GM12878 (cell line): ENCODE measurements around the gene FXYD4. TPM values are rescaled to one million over a fixed set of nuclear protein-coding genes. Genes with fewer than 3 reads are reported as not detected.

Experiments
- ATAC-seq: fragments of 200-7000 bp; cut with Tn5 transposase; 3 replicates; pipeline ENCODE4 v1.9.1; 2020; ENCODE audit warnings: mild to moderate bottlenecking, moderate library complexity
- BruUV-seq: library from RNA; stranded (reverse); fragments of 400-500 nt; replicated peaks from 2 replicates; lab custom pipeline; 2021; lab: Mats Ljungman, UMichigan
- CTCF ChIA-PET: fragments of 300-600 bp; sonication (Branson Sonifier 250); formaldehyde crosslinking; extraction: SDS; loops from one replicate; lab custom pipeline; 2021; ENCODE audit warnings: inconsistent platforms; lab: Yijun Ruan, JAX
- POLR2A ChIA-PET: fragments of 350-600 bp; formaldehyde crosslinking; extraction: SDS; loops from one replicate; lab custom pipeline; 2021; ENCODE audit warnings: inconsistent platforms; lab: Charles Lee
- RAD21 ChIA-PET: fragments of 300-600 bp; sonication (Branson Sonifier 250); formaldehyde crosslinking; loops from one replicate; lab custom pipeline; 2023; ENCODE audit warnings: antibody characterized with exemption; ENCODE audit not compliant: unreplicated experiment; lab: Charles Lee
- SMC1A ChIA-PET: fragments of 300-600 bp; sonication (Branson Sonifier 250); formaldehyde crosslinking; loops from one replicate; lab custom pipeline; 2023; ENCODE audit not compliant: unreplicated experiment, uncharacterized antibody; lab: Charles Lee
- DNase-seq: peaks from one replicate; pipeline ENCODE4 v3.0.0-alpha.2; 2011; ENCODE audit warnings: low read depth, low spot score
- FAIRE-seq: peaks from 3 replicates; lab custom pipeline; 2011; peaks lifted over from hg19 to GRCh38; lab: Jason Lieb, UNC
- H2AFZ ChIP-seq: 2 replicates; pipeline ENCODE4 v1.6.0; 2011; ENCODE audit warnings: low read depth, low read length, control low read depth; ENCODE audit not compliant: control insufficient read depth
- H3K27ac ChIP-seq: 2 replicates; pipeline ENCODE4 v1.5.1; 2011; ENCODE audit warnings: control low read depth; ENCODE audit not compliant: control insufficient read depth, insufficient read depth
- H3K27me3 ChIP-seq, 2 experiments: replicated peaks in 1 of 2; 2 replicates each; pipeline versions ENCODE4 v1.6.0 to v1.6.1; 2011; ENCODE audit warnings: low read length in 1 of 2; ENCODE audit not compliant: control insufficient read depth in 2 of 2, insufficient read depth in 2 of 2
- H3K36me3 ChIP-seq, 2 experiments: 2 replicates each; pipeline ENCODE4 v1.5.1; 2011; ENCODE audit warnings: low read length in 1 of 2; ENCODE audit not compliant: control insufficient read depth in 2 of 2, insufficient read depth in 2 of 2
- H3K4me1 ChIP-seq: 2 replicates; pipeline ENCODE4 v1.6.1; 2011; ENCODE audit warnings: mild to moderate bottlenecking, low read length, moderate library complexity, mixed read lengths; ENCODE audit not compliant: control insufficient read depth, insufficient read depth
- H3K4me2 ChIP-seq: 2 replicates; pipeline ENCODE4 v1.6.0; 2011; ENCODE audit warnings: control low read depth; ENCODE audit not compliant: control insufficient read depth, insufficient read depth
- H3K4me3 ChIP-seq: fragments of 200-600 bp; sonication (generic); 2 replicates; pipeline ENCODE4 v1.5.1; 2016
- H3K79me2 ChIP-seq: 2 replicates; pipeline ENCODE4 v1.6.0; 2011; ENCODE audit warnings: low read length; ENCODE audit not compliant: control insufficient read depth, insufficient read depth
- H3K9ac ChIP-seq: 2 replicates; pipeline ENCODE4 v1.8.0; 2011; ENCODE audit warnings: low read length, control low read depth, mixed read lengths; ENCODE audit not compliant: control insufficient read depth, insufficient read depth
- H3K9me3 ChIP-seq: replicated peaks from 3 replicates; pipeline ENCODE4 v1.5.1; 2011; ENCODE audit warnings: mild to moderate bottlenecking, low read length; ENCODE audit not compliant: control insufficient read depth, insufficient read depth
- H4K20me1 ChIP-seq: 2 replicates; pipeline ENCODE4 v1.6.0; 2011; ENCODE audit not compliant: control insufficient read depth, insufficient read depth
- ETV6 ChIP-seq, 2 experiments: fragments of 450-650 bp in 1 of 2; IDR thresholded peaks in 1 of 2; conservative IDR thresholded peaks in 1 of 2; 2 replicates each; pipeline ENCODE4 v1.6.1; 2014; ENCODE audit warnings: antibody characterized with exemption in 1 of 2, borderline replicate concordance in 1 of 2, low read depth in 1 of 2, mild to moderate bottlenecking in 1 of 2, moderate library complexity in 1 of 2
- NFYB ChIP-seq: IDR thresholded peaks from 2 replicates; pipeline ENCODE4 v1.6.1; 2011; ENCODE audit warnings: low read depth, mild to moderate bottlenecking, low read length, improper control_type of control experiment, moderate library complexity; ENCODE audit not compliant: insufficient read depth
- POLR2A ChIP-seq: IDR thresholded peaks from 2 replicates; pipeline ENCODE4 v1.6.1; 2011; ENCODE audit warnings: low read depth, mild to moderate bottlenecking, low read length
- POLR2AphosphoS5 ChIP-seq: IDR thresholded peaks from 2 replicates; pipeline ENCODE4 v1.6.1; 2011; ENCODE audit warnings: mild to moderate bottlenecking, low read length, inconsistent platforms
- WGBS: methylation state at CpG from one replicate; pipeline ENCODE4 v1.1.6; 2016; ENCODE audit warnings: low lambda C conversion rate; ENCODE audit not compliant: insufficient replicate concordance, insufficient coverage; ENCODE audit errors: missing lambda C conversion rate; 5-methylcytosine and 5-hydroxymethylcytosine counted together
- in situ Hi-C: fragments of 300-500 bp; cut with MboI; formaldehyde crosslinking; loops from 9 replicates; pipeline ENCODE4 v1.14.3; 2018; ENCODE audit warnings: mixed read lengths
- intact Hi-C: fragments of 100-400 bp; cut with micrococcal nuclease; formaldehyde crosslinking; loops from one replicate; pipeline ENCODE4 v1.14.2; 2022; ENCODE audit not compliant: unreplicated experiment
- polyA plus RNA-seq, 11 experiments: library from polyadenylated mRNA; depleted of rRNA in 4 of 11; unstranded in 6 of 11; stranded (reverse) in 5 of 11; fragments of >200 nt; fragmentation: Nextera tagmentation in 4 of 11; fragmentation: Illumina TruSeq in 1 of 11; extraction: Ambion mirVana in 4 of 11; extraction: Trizol in 1 of 11; gene quantifications; 1 replicate in 1 of 11; 2 replicates in 10 of 11; pipeline versions ENCODE4 v1.2.1 to v1.2.3, GENCODE V29; 2011 to 2016; ENCODE audit warnings: inconsistent platforms in 2 of 11, missing spikeins in 2 of 11, low read depth in 1 of 11
- total RNA-seq, 4 experiments: library from RNA; depleted of rRNA in 3 of 4; stranded (reverse); fragments of >200 nt in 3 of 4; fragmentation: Illumina TruSeq in 1 of 4; extraction: Trizol in 1 of 4; gene quantifications; 2 replicates each; pipeline versions ENCODE4 v1.2.1 to v1.2.3, GENCODE V29; 2013 to 2021

Gene FXYD4
- total and polyA plus RNA-seq, 10 of the 15 experiments (the other 5 are each of a cell fraction or from before 2014, with no cell fraction given) = not detected

GRCh38 chr10:43389867-43390266 is 18.4 kb downstream of the FXYD4 start:
- no peak for DNase-seq
- H4K20me1 ChIP-seq = peaks cover 17% of the 10 kb centered on the region
- peak; percentile 27; the same call in 1 of the 2 replicates for TF ChIP-seq POLR2AphosphoS5
- peak; percentile 21; the same call in 1 of the 2 replicates for TF ChIP-seq POLR2A
- no peak for TF ChIP-seq NFYB
- ChIA-PET CTCF (interaction anchor here (1.1 to 1.7 kb wide), 5 partner anchors 11 to 251 kb away, joined by 3 to 4 read pairs (median 3); no protein-coding TSS in a partner anchor), POLR2A (no interaction called here), RAD21 (interaction anchor here (1.6 kb wide), 1 partner anchor 135 kb away, joined by 4 read pairs; no protein-coding TSS in a partner anchor), SMC1A (interaction anchor here (0.7 to 0.9 kb wide), 2 partner anchors 55 to 63 kb away, joined by 3 to 4 read pairs; no protein-coding TSS in a partner anchor)
- no peak for ATAC-seq
- H3K9ac ChIP-seq = no peak overlapping the region
- H2AFZ ChIP-seq = no peak overlapping the region
- H3K9me3 ChIP-seq = no peaks in the 10 kb centered on the region
- intact Hi-C loops = loop anchor here (10.0 kb wide), 1 partner anchor 755 kb away; the partner anchor contains the start of gene ZNF33B
- no peak overlapping the region for H3K4me2 ChIP-seq
- no peak overlapping the region for H3K27ac ChIP-seq
- peaks cover 6% of the 10 kb centered on the region for H3K4me1 ChIP-seq
- H3K27me3 ChIP-seq = no peaks in the 10 kb centered on the region
- 55% methylated on average over 3 of the region's 3 CpGs for whole genome bisulfite sequencing
- no peak overlapping the region for H3K4me3 ChIP-seq
- peaks cover 49% of the 10 kb centered on the region for H3K79me2 ChIP-seq
- in situ Hi-C loops = loop anchor here (25.0 kb wide), 2 partner anchors 103 to 603 kb away; partner anchors contain the start of gene BMS1
- no TSS peak for BruUV-seq
- no peak for FAIRE-seq
- H3K36me3 ChIP-seq = peaks cover 37 to 52% of the 10 kb centered on the region in 2 experiments

DNA sequence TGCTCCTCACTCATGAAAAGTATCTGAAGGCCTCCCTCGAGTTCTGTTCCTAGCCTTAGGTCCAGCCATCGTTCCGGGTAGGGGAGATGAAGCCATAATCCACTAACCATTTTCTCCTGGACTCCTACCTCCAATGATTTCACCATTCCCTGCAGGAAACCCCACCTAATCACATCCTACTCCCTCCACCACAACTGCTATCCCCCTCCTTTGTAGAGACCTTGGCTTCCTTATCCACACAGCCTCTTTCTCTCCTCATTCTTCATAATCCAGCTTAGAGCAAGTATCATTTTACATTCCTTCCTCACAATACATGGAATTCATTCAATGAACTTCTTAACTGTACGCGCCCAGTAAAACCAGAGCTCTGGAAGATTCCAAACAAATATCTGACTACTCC is 18.9 kb downstream of the FXYD4 start:
- Histone ChIP-seq H3K4me1 (peaks cover 8% of the 10 kb centered on the region), H3K4me3 (no peak overlapping the region), H4K20me1 (peaks cover 17% of the 10 kb centered on the region), H3K27me3 (no peaks in the 10 kb centered on the region)
- FAIRE-seq = no peak
- TF ChIP-seq POLR2A (0 out of 2 replicates have a peak, but pooled peaks have one; percentile 3), ETV6 (conservative IDR thresholded peaks at IDR 0.05 in 1 of 2, IDR thresholded peaks at IDR 0.05 in 1 of 2; ENCODE audit: borderline replicate concordance in 1 of 2, low read depth in 1 of 2) (no peak)
- TF ChIP-seq, all 136 proteins: peak for 1
- no peak overlapping the region for H3K27ac ChIP-seq
- 89% methylated on average over 5 of the region's 5 CpGs for WGBS
- BruUV-seq = no TSS peak
- in situ Hi-C loops (loop anchor here (25.0 kb wide), 2 partner anchors 103 to 603 kb away; partner anchors contain the start of gene BMS1), intact Hi-C loops (loop anchor here (10.0 kb wide), 1 partner anchor 756 kb away; the partner anchor contains the start of gene ZNF33B)
- SMC1A ChIA-PET = interaction anchor here (0.7 to 0.9 kb wide), 2 partner anchors 55 to 62 kb away, joined by 3 to 4 read pairs; no protein-coding TSS in a partner anchor
- ATAC-seq = no peak
- H3K9ac ChIP-seq = no peak overlapping the region
- peaks cover 54% of the 10 kb centered on the region for H3K79me2 ChIP-seq
- RAD21 ChIA-PET = interaction anchor here (1.6 kb wide), 1 partner anchor 136 kb away, joined by 4 read pairs; no protein-coding TSS in a partner anchor
- POLR2A ChIA-PET = no interaction called here
- DNase-seq = no peak
- no peak overlapping the region for H3K4me2 ChIP-seq
- peaks cover 38 to 52% of the 10 kb centered on the region in 2 experiments for H3K36me3 ChIP-seq
- H2AFZ ChIP-seq = no peak overlapping the region
- no peaks in the 10 kb centered on the region for H3K9me3 ChIP-seq
- CTCF ChIA-PET = interaction anchor here (1.1 to 1.7 kb wide), 5 partner anchors 11 to 251 kb away, joined by 3 to 4 read pairs (median 3); no protein-coding TSS in a partner anchor
